Stimulated activated CD4-positive, alpha-beta T cell treated with anti-CD3 and anti-CD28 coated beads, TNF-alpha, amount 100 ng/mL, for 1 hour (primary cell): ENCODE measurements around the gene ABCG5.

Experiments
- DNase-seq, 3 donors: peaks; one replicate each; pipeline ENCODE4 v3.0.0-alpha.2; 2020; ENCODE audit warnings: low read depth in 3 of 3, low spot score in 1 of 3

Gene ABCG5

DNA sequence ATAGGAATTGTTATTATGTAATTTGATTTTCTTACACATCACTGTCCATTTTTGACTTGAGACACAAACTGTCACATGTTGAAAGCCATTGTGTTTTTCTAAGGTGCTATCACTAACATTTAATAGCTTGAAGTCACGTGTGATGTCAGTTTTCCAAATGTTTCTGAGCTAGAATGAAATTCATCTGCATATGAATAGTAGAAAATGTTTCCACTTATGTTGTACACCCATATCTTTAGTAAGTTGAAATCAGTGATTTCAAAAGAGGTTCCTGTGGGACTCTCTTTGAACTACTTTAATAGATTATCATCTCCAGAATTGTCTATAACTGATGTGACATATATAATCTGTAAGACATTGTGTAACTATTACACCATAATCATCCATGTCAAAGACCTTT, 27.8 kb downstream of the ABCG5 start:
- DNase-seq = no peak

DNA sequence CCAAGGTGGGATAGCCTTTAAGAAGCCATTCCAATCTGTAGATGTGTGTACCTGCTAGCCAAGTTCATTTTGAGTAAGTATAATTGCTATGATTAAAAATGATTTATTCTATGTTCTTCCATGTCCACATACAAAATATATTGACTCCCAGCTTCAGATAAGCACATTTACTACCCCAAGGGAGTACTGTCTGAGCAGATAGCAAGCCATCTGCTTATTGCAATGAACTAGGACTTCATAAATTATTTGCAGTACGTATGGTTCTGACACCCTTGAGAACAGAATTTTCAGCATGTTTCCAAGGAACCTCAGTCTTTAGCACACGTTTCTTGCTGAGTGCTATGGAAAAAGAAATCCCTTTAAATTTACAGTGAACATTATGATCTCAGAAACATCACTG, 28.2 kb downstream of the ABCG5 start:
- no peak for DNase-seq

DNA sequence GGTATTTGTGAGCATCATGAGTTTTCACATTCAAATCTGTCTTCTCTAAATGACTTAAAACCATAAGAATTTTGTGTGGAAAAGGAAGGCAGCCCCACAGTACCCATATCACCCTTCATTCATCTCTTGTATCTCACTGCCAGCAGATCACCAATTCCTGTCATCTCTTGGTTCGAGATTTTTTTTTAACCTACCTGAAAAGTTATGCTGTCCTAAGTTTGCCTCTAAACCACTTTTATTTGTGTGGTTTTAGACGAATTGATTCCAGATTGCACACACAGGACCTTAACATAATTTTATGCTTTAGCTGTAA, 32.0 kb downstream of the ABCG5 start:
- no peak for DNase-seq

DNA sequence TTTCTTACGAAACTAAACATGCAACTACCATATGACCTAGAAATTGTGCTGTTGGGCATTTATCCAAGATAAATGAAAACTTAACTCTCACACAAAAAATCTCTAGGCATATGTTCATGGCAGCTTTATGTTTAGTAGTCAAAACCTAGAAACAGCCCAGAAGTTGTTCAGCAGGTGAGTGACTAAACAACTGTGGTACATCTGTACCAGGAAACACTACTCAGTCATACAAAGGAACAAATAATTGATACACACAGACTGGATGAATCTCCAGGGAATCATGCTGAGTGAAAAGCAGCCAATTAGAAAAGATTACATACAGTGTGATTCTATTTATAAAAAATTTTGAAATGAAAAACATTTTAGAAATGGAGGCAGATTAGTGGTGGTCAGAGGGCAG, 35.5 kb downstream of the ABCG5 start:
- no peak for DNase-seq

DNA sequence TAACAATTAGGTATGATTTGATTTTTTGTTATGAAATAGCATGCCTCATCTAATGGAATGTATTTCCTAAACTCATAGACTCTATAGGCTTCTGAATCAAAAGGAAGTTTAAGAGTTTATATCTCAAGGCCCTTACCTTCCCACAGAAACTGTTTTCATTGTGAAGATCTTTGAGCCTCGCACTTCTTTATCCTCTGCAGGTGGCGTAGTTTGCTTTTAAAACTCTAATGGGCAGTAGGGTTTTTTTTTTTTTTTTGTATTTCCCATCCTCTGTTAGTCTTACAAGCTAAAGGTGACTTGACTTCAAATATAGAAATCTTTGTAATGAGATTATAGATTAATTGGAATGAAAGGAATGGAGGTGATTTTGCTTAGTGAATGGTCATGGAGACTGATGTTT, 36.5 kb downstream of the ABCG5 start:
- no peak for DNase-seq

DNA sequence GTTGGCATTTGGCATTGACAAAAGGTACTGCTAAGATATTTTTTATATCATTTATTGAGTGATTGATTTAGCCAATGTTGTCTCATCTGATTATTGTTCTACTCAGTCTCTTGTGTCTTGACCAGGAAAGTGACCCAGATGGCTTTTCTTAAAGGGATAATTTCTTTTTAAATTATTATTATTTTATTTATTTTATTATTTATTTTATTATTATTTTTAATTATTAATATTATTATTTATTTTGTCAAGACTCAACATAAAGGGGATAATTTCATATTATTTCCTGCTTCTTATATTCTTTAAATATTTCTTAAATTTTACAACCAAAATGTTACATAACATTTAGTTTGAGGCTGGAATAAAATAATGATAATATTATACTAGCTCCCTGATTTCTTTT, 37.7 kb downstream of the ABCG5 start:
- no peak for DNase-seq

DNA sequence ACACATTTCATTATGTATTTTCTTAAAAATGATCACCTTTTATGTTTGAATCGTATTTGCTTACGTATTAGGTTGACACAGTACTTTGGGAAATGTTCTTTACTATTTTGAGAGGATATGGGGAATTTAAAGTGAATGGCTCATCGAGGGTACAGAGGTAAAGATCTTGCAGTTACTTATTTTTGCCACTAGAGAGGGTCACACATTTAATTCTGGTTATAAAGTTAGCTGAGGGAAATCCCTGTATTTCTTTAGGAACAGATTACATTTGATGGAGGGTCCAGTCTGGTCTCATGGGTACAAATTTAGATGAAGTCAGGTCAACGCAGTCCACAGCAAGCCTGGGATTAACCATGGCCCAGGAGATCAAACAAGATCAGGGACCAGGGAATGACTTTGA, 40.3 kb downstream of the ABCG5 start:
- DNase-seq = no peak

DNA sequence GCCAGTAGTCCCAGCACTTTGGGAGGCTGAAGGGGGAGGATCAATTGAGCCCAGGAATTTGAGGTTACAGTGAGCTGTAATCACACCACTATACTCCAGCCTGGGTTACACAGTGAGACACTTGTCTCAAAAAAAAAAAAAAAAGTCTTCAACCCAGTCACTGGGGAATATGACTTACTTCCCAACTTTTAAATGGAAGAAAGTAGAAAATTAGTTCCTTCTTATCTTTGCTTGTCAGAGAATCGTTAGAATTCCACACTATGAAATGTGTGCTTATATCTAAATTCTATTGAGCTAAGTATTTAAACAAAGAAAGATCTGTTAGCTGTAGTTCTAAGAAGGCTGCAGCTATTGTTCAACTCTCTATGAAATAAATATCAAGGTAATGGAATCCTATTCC, 42.4 kb downstream of the ABCG5 start:
- no peak for DNase-seq

DNA sequence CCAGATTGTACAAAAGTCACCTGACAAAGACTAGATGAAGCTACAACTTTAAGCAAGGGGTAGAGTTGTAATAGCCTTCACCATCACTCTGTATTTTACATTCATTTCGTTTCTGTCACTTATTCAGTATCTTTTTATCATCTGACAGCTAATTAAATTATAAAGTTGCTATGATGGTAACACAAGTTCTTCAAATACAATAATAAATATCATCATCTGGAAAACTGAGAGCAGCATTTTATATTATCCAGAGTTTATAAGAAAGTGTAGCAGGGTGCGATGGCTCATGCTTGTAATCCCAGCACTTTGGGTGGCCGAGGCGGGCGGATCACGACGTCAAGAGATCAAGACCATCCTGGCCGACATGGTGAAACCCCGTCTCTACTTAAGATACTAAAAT, 43.7 kb downstream of the ABCG5 start:
- no peak for DNase-seq

DNA sequence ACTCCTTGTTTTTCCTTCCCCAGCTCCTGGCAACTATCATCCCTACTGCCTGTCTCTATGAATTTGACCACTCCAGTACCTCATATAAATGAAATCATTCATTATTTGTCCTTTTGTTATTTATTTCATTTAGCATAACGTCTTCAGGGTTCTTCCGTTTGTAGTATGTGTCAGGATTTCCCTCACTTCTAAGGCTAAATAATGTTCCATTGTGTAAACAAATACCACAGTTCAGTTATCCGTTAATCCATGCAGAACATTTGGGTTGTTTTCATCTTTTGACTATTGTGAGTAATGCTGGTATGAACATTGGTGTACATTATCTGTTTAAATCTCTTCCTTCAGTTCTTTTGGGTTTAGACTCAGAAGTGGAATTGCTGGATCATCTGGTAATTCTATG, 46.0 kb downstream of the ABCG5 start:
- no peak for DNase-seq

DNA sequence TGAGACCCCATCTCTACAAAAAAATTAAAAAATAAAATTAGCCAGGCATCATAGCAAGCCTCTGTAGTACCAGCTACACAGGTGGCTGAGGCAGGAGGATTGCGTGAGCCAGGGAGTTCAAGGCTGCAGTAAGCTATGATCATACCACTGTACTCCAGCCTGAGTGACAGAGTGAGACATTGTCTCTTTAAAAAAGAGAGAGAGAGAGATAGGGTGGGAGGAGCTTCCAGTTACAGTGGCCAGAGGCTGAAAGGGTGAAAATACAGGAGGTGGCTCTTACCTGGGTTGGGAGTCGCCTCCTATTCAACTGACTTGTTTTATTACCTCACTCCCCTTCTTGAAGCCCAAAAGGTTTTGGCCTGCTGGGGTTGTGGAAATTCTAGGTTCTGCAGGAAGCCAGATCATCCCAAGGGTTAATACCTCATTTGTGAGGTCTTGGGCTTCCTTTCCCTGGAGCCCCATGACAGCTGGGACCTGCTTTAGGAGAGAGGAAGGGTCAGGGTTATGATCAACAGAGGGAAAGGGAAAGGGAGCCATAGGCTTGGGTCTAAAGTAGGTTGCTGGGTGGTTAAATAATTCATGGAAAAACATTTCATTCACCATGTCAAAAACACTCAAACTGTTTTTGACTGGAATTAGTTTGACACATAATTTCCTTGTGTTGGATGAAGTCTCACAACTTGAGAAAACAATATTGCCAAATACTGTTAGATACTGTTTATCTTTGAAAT, 47.4 kb downstream of the ABCG5 start:
- DNase-seq = no peak

DNA sequence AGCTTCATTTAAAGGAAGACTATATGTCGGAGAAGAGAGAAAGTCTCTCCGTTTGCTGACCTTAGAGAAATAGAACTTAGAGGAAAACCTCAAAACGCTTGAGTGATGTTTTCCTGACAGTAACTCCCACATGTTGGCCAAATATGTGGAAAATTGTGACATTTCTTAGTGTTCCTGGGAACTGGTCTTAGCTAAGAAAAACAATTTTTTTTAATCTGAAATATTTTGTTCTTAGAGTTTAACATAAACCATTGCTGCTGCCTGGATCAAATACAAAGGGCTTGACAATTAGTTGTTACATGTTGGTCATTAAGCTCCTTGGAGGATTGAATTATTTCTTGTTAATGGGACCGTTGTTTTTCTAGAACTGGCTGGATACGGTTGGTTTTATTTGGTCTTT, 48.5 kb downstream of the ABCG5 start:
- DNase-seq = no peak

DNA sequence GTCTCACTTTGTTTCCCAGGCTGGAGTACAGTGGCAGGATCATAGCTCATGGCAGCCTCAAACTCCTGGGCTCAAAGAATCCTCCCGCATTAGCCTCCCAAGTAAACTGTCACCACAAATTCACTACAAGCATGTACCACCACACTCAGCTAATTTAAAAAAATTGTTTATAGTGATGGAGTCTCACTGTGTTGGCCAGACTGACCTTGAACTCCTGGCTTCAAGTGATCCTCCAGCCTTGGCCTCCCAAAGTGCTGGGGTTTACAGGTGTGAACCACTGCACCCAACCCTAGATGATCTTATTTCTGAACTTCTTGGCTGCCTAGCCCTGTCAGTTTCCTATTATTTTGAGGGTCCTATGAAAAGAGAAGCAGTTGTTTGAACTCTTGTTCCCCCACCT, 50.0 kb downstream of the ABCG5 start:
- no peak for DNase-seq

DNA sequence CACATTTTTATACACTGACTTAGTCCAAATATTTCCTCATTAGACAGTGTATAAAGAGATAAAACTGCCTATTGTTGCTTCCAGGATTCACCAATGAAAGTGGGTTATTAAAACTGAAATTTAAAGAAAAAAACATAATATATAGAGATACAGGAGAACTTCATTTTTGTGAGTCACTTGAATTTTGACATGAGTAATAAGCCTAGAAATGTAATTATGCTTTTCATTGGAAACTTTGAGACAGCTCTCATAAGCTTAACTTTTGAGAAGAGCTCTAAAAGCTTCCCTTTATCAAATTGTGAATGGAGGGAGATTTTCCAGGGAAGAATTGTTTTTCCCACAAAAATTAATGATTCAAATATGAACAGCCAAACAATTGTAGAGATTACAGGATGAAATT, 50.7 kb downstream of the ABCG5 start:
- no peak for DNase-seq

DNA sequence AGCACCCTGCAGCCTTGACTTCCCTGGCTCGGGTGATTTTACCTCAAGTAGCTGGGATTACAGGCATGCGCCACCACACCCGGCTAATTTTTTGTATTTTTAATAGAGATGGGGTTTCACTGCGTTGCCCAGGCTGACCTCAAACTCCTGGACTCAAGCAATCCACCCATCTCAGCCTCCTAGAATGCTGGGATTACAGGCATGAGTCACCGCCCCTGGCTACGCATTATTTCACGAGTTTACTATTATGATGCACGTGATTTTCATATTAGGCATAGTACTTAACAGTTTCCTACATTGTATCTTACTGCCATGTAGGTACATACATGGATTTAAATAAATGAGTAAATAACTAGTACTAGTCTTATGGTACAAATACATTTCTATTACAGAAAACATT, 60.4 kb downstream of the ABCG5 start:
- DNase-seq = no peak

DNA sequence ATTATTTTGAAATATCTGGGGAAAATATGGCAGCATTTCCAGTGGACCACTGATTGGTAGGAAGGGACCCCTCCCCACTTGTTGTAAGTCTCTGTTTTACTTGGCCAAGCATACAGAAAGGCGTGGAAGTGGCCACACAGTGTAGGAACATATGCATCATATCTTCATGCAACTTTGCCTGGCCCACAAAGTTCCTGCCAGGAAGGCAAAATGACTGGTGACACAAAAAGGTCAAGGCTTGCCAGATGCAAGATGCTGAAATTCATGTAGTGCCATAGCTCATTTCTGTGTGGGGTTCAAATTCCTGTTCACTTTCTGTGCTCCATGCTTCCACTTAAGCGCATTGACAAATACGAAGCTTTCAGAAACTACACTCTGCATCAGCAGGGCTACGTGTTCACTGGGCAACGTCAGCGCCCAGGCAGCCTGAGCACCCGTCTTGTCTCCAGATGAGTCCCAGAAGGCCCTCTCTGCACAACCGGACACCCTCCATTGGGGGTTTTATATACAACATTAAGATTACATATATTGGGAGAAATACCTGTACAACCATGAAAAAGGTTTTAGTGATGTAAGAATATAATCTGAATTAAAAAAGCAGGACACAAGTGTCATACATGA, 61.2 kb downstream of the ABCG5 start:
- no peak for DNase-seq

DNA sequence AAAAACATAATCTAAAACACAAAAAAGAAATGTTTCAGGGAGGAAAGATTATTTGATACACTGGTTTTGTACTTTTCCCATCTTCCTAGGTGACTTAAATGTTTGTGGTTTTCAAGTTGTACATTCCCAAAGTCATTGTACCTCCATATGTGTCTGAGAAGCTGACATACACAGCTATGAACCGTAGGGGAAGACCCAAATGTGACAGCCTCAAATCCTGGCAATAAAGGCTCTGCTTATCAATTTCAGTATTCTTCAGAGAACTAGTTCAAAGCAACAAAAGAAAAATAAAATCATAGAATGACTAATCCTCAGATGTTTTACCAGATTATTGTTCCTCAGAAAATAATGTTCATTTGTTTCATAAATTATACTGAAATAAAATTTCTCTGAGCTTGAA, 62.3 kb downstream of the ABCG5 start:
- DNase-seq = no peak

DNA sequence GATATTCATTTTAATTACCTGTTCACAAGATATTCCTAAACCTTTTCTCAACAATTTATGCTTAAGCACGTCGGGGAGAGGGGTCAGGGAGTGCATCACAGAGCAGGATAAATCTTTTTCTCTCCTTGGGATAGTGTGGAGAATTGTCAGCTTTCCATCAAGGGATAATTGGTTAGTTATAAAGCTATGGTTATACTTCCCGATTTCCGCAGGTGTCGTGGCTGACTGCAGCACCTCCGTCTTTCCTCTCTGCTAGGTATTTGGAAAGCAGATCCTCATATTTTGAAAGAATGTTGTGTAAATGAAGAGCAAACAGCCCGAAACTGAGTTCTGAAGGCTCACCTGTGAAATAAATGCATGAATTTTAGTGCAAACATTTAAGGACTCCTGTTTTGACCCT, 64.0 kb downstream of the ABCG5 start:
- DNase-seq = no peak

DNA sequence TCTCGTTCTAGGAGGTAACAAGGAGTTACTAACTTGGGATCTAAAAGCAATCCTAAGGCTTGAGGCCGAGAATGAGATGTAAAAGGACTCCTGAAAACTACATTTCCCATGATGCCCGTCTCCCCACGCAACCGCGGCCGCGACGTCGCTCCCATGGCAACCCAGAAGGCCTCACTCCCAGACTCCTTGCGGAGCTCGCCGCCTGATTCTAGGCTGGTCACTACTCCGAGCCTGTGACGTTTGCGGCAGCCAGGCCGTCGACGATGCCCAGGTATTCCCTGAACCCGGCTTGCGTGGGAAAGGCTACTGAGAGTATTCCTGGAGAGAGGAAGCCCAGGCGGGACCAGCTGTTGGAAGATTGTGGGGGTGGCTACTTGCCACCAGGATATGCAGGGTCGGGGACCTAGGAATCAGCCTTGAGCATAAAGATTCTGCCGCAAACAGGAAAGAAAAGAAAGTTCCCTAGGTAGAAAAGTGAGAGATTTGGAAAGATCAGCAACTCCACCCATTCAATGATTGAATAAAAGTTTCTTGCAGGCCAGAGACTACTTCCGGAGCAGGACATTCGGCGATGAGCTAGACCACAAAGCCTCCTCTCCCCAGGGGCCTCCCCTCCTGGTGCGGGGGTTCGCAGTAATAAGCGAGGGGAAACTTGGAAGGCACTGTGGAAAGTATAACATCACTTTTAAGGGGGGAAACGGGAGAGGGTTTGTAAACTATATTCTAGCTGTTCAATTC, 64.6 kb downstream of the ABCG5 start, which contains the start of gene DYNC2LI1:
Gene DYNC2LI1 (plus strand): TSS at position 164 of the 738 bp plus-strand sequence. CDS start 100 bp downstream, at position 264.
- DNase-seq = peak; percentile 31 to 65 (median 48)

DNA sequence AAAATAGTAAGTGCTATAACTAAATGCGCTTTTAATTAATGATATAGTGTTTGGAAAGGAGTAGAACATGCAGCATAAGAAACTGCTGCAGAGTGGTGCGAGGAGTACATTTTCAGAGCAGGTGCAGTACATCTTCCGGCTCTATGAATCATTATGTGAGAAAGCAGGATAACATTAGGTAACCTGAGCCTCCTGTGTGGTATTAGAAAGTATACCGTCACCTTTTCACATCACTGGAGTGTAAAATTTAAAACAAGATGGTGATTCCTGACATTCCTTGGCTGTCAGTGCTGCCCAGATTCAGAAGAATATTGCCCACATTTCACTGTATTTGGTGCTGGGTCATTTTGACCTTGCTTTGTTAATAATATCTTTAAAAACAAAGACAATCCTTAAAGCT, 72.6 kb downstream of the ABCG5 start:
- DNase-seq = no peak

DNA sequence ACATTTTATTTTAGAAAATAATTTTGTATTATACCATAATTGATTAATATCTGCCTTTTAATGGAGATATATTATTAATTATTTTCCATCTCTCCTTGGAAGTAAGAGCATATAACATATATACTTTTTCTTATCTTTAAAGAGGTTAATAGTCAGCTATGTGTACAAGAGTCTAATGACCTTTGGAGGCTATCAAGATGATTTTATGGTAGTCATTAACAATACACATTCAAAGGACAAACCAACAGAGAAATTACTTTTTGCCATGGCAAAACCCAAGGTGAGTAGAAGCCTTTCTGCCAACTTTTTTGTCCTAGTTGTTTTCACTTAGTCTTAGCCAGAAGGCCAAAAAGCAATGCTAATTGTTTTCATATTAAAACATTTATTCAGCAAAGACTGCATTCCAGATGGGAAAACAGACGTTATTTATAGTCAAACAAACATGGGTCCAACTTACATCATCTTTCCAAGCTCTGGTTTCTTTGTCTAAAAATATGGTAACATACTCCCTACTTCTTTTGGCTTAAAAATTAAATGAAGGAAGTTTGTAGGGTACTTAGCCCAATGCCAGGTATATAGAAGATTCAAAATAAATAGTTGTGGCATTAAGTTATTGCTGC, 74.4 kb downstream of the ABCG5 start:
- DNase-seq = no peak

DNA sequence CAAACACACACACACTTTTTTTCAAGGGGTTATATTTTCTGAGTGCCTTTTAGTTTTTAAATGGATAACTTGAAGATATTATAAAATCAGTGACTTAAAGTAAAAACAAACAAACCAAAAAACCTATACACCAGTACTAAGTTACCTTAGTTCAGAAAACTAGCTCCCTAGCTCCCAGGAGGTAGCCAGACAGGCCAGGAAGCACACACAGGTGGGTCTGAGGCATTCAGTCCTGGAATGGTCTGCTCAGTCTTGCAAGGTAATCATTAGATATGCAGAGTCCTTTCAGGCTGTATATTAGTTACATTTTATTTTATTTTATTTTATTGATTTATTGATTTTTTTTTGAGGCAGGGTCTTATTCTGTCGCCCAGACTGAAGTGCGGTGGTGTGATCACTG, 75.5 kb downstream of the ABCG5 start:
- DNase-seq = no peak
